ENCODE results near the gene HS6ST1. TPM values are rescaled to one million over a fixed set of nuclear protein-coding genes. Genes with fewer than 3 reads are reported as not detected.

Gene HS6ST1
- total RNA-seq, 6 experiments from 2014 or later = 18.0 to 53.5 (median 31.0) TPM

GRCh38 chr2:128354161-128354560 lies 35.5 kb upstream of the HS6ST1 start:
- ATAC-seq (no peak), DNase-seq (no peak)
- WGBS (ENCODE audit: insufficient coverage, low coverage, low lambda C conversion rate, missing lambda C conversion rate) = no CpG with 5 or more reads among the region's 5 CpGs
- TF ChIP-seq CTCF (IDR thresholded peaks at IDR 0.05) (no peak), POLR2A (IDR thresholded peaks at IDR 0.05) (no peak)
- Histone ChIP-seq H3K4me3 (no peak overlapping the region), H3K4me1 (no peaks in the 10 kb centered on the region), H3K27me3 (no peaks in the 10 kb centered on the region), H3K27ac (no peak overlapping the region), H3K9me3 (no peaks in the 10 kb centered on the region), H3K36me3 (no peaks in the 10 kb centered on the region)
- intact Hi-C loops (cut with DNase I) = no loop called here

DNA sequence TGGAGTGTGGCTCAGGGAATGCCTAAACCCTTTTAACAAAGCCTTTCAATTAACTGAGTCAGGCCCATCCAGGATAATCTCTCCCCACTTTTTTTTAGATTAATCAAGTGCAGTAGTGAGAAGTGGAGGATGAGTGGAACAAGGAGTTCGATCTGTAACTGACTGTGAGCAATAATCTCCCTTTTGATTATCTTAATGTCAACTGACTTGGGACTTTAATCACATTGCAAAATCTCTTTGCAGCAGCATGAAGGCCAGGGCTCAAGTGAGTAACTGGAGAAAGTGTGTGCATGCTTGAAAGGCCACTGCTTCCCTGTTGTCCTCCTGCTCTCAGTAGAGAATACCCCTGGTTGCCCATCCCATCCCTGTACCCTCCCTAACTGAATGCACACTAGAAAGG lies 32.1 kb upstream of the HS6ST1 start:
- 50% methylated on average over 1 of the region's 1 CpG for WGBS (ENCODE audit: insufficient coverage, low coverage, low lambda C conversion rate, missing lambda C conversion rate)
- Histone ChIP-seq H3K36me3 (no peaks in the 10 kb centered on the region), H3K4me3 (no peak overlapping the region), H3K27ac (no peak overlapping the region), H3K9me3 (no peaks in the 10 kb centered on the region), H3K27me3 (no peaks in the 10 kb centered on the region), H3K4me1 (no peaks in the 10 kb centered on the region)
- no peak for TF ChIP-seq POLR2A (IDR thresholded peaks at IDR 0.05)
- no peak for TF ChIP-seq CTCF (IDR thresholded peaks at IDR 0.05)
- no peak for DNase-seq
- intact Hi-C loops (cut with DNase I) = no loop called here
- peak in 2 of 4 donors; percentile 29 to 44 for ATAC-seq

DNA sequence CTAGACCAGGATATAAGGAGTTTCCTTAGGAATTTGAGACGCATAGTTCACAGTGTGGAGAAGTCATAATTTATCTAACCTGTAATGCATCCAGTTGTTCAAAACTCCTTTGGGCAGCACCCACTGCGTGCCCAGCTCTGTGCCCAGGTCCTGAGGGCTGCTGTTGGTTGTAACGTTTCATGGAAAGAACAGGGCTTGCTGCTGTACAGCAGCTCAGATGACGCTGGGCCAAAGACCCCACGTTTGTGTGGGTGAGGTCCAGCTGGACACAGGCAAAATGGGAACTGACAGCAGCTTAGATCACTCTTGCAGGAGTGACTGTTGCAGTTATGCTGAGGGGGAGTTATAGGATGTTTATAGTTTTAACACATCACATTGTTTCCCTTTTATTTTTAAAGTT lies 30.0 kb upstream of the HS6ST1 start:
- H3K27ac ChIP-seq = no peak overlapping the region
- ATAC-seq (no peak), DNase-seq (no peak)
- no CpG with 5 or more reads among the region's 5 CpGs for WGBS (ENCODE audit: insufficient coverage, low coverage, low lambda C conversion rate, missing lambda C conversion rate)
- no peaks in the 10 kb centered on the region for H3K36me3 ChIP-seq
- H3K4me3 ChIP-seq = no peak overlapping the region
- no peaks in the 10 kb centered on the region for H3K4me1 ChIP-seq
- no peaks in the 10 kb centered on the region for H3K27me3 ChIP-seq
- intact Hi-C loops (cut with DNase I) = no loop called here
- TF ChIP-seq CTCF (IDR thresholded peaks at IDR 0.05) (no peak), POLR2A (IDR thresholded peaks at IDR 0.05) (no peak)
- no peaks in the 10 kb centered on the region for H3K9me3 ChIP-seq

DNA sequence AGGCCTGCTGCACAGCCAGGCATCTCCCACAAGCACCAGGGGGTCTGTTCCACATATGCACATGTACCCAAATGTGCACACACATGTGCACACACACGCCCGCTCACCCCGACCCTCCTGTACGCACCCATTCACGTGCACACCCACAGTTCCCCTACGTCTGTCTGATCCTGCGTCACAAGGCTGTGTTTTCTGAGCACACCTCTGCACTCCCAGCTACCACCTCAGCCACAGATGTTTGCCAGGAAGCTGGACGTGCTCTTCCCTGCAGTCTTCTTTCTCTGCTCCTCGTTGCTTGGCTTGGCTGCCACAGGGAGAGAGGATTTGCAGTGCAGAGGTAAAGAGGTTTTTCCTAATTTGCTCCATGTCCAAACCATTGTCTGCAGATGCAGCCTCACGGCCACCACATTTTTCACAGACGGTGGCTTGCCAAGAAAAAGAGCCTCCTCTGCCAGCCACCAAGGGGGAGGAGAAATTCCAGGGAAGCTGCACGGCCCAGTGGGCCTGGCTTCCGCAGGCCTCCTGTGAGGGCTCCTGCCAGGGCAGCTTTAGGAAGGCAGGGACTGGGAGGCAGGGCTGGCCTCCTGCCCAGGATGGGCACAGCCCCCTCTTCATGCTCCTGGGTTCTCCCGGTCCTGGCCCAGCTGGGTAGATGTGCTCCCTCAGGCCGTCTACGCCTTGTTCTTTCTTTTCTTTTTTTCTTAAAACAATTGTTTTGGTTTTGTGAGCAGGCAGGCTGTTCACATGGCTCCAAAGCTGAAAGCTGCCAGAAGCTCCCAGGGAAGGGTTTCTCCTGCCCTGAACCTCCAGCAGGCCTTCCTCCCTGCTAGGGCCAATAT lies 29.3 kb upstream of the HS6ST1 start:
- ATAC-seq = peak; percentile 60 to 82 (median 68)
- peak; percentile 44 to 58 (median 49) for DNase-seq

More for the DNA sequence above, 29.3 kb upstream of the HS6ST1 start:
- intact Hi-C loops (cut with DNase I) = no loop called here
- Histone ChIP-seq H3K27ac (no peak overlapping the region), H3K27me3 (no peaks in the 10 kb centered on the region), H3K4me3 (no peak overlapping the region), H3K4me1 (no peaks in the 10 kb centered on the region), H3K36me3 (no peaks in the 10 kb centered on the region), H3K9me3 (no peaks in the 10 kb centered on the region)
- no peak for TF ChIP-seq CTCF (IDR thresholded peaks at IDR 0.05)
- TF ChIP-seq POLR2A (IDR thresholded peaks at IDR 0.05) = no peak
- 63% methylated on average over 8 of the region's 16 CpGs for WGBS (ENCODE audit: insufficient coverage, low coverage, low lambda C conversion rate, missing lambda C conversion rate)

Measured in right lobe of liver (tissue), 6 donors.